OCI-LY7 (cell line): Measurements from ENCODE around the gene ACTN1. TPM values are rescaled to one million over a fixed set of nuclear protein-coding genes. Genes with fewer than 3 reads are reported as not detected.

Experiments
- BruUV-seq: library from RNA; stranded (reverse); fragments of 400-500 nt; replicated peaks from 2 replicates; lab custom pipeline; 2021; lab: Mats Ljungman, UMichigan
- CTCF ChIA-PET: fragments of 300-600 bp; sonication (Branson Sonifier 250); formaldehyde crosslinking; loops from one replicate; lab custom pipeline; 2022; ENCODE audit warnings: antibody characterized with exemption; ENCODE audit not compliant: unreplicated experiment; lab: Charles Lee
- POLR2A ChIA-PET: fragments of 300-600 bp; sonication (Branson Sonifier 250); formaldehyde crosslinking; loops from one replicate; lab custom pipeline; 2022; ENCODE audit warnings: antibody characterized with exemption; lab: Charles Lee
- DNase-seq: peaks from one replicate; pipeline ENCODE4 v3.0.0-alpha.2; 2015; ENCODE audit warnings: low spot score
- H2AFZ ChIP-seq: fragments of 200-600 bp; sonication (generic), shearing (Covaris generic); 2 replicates; pipeline ENCODE4 v1.6.1; 2014; ENCODE audit warnings: mild to moderate bottlenecking, antibody characterized with exemption, low read length, moderate library complexity
- H3K27ac ChIP-seq: fragments of 200-600 bp; sonication (generic); 2 replicates; pipeline ENCODE4 v1.5.1; 2014; ENCODE audit warnings: mixed run types, low read depth, mild to moderate bottlenecking, moderate library complexity, low read length, inconsistent platforms; ENCODE audit not compliant: poor library complexity, severe bottlenecking
- H3K36me3 ChIP-seq: fragments of 200-600 bp; sonication (generic); 2 replicates; pipeline ENCODE4 v1.6.1; 2014; ENCODE audit warnings: mild to moderate bottlenecking, antibody characterized with exemption, low read length, moderate library complexity, mixed read lengths; ENCODE audit not compliant: insufficient read depth
- H3K4me1 ChIP-seq: fragments of 200-600 bp; sonication (generic); 2 replicates; pipeline ENCODE4 v1.5.1; 2014; ENCODE audit warnings: mild to moderate bottlenecking, low read length; ENCODE audit not compliant: insufficient read depth, poor library complexity, severe bottlenecking
- H3K4me2 ChIP-seq: fragments of 200-600 bp; sonication (generic); 2 replicates; pipeline ENCODE4 v1.6.1; 2014; ENCODE audit warnings: mild to moderate bottlenecking, low read length
- H3K4me3 ChIP-seq: fragments of 200-600 bp; sonication (generic); 2 replicates; pipeline ENCODE4 v1.5.1; 2014; ENCODE audit warnings: mild to moderate bottlenecking, low read depth, low read length; ENCODE audit not compliant: poor library complexity, severe bottlenecking
- H3K79me2 ChIP-seq: fragments of 200-600 bp; sonication (generic); 2 replicates; pipeline ENCODE4 v1.6.1; 2016; ENCODE audit warnings: low read depth, mild to moderate bottlenecking, low read length, moderate library complexity, mixed read lengths; ENCODE audit not compliant: insufficient read depth
- H3K9me2 ChIP-seq: fragments of 200-600 bp; sonication (generic); 2 replicates; pipeline ENCODE4 v1.6.1; 2016; ENCODE audit warnings: mild to moderate bottlenecking, low read length, mixed read lengths; ENCODE audit not compliant: insufficient read depth
- H3K9me3 ChIP-seq: fragments of 200-600 bp; sonication (generic); 2 replicates; pipeline ENCODE4 v1.6.1; 2014; ENCODE audit warnings: mild to moderate bottlenecking, mixed run types, low read length, mixed read lengths
- H4K20me1 ChIP-seq: fragments of 200-600 bp; sonication (generic); 2 replicates; pipeline ENCODE4 v1.6.1; 2014; ENCODE audit warnings: mild to moderate bottlenecking, antibody characterized with exemption, low read length, moderate library complexity, mixed read lengths; ENCODE audit not compliant: insufficient read depth
- EZH2phosphoT487 ChIP-seq: fragments of 200-600 bp; sonication (generic); IDR thresholded peaks from 2 replicates; pipeline ENCODE4 v1.6.1; 2018; ENCODE audit warnings: low read depth, borderline replicate concordance, mild to moderate bottlenecking, mixed run types, antibody characterized with exemption, low read length, moderate library complexity, mixed read lengths
- intact Hi-C: fragments of 100-400 bp; cut with micrococcal nuclease; formaldehyde crosslinking; loops from one replicate; pipeline ENCODE4 v1.10.0; 2022; ENCODE audit not compliant: unreplicated experiment
- total RNA-seq, 2 experiments: library from RNA; depleted of rRNA in 1 of 2; stranded (reverse); fragments of >200 nt in 1 of 2; shearing (Covaris generic) in 1 of 2; gene quantifications; 2 replicates each; pipeline ENCODE4 v1.2.3, GENCODE V29; 2014 to 2022
- TF ChIP-seq, protein P1 (sequence below): fragments of 200-600 bp; sonication (generic); conservative IDR thresholded peaks from 2 replicates; pipeline ENCODE4 v1.5.1; 2014; ENCODE audit warnings: mild to moderate bottlenecking, antibody characterized with exemption, low read length, moderate library complexity, mixed read lengths

Gene ACTN1
- total RNA-seq, 2 experiments from 2014 or later: 0.51 to 1.8 TPM

GRCh38 chr14:68961781-68962584 is 17.1 kb downstream of the ACTN1 start:
- POLR2A ChIA-PET: no interaction called here
- no peak overlapping the region for H3K4me3 ChIP-seq
- TF ChIP-seq EZH2phosphoT487: no peak
- TF ChIP-seq, protein P1, sequence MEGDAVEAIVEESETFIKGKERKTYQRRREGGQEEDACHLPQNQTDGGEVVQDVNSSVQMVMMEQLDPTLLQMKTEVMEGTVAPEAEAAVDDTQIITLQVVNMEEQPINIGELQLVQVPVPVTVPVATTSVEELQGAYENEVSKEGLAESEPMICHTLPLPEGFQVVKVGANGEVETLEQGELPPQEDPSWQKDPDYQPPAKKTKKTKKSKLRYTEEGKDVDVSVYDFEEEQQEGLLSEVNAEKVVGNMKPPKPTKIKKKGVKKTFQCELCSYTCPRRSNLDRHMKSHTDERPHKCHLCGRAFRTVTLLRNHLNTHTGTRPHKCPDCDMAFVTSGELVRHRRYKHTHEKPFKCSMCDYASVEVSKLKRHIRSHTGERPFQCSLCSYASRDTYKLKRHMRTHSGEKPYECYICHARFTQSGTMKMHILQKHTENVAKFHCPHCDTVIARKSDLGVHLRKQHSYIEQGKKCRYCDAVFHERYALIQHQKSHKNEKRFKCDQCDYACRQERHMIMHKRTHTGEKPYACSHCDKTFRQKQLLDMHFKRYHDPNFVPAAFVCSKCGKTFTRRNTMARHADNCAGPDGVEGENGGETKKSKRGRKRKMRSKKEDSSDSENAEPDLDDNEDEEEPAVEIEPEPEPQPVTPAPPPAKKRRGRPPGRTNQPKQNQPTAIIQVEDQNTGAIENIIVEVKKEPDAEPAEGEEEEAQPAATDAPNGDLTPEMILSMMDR: no peak
- H3K27ac ChIP-seq: no peak overlapping the region
- intact Hi-C loops: no loop called here
- no peaks in the 10 kb centered on the region for H4K20me1 ChIP-seq
- no peaks in the 10 kb centered on the region for H3K9me2 ChIP-seq
- H3K79me2 ChIP-seq: no peaks in the 10 kb centered on the region
- H3K4me1 ChIP-seq: no peaks in the 10 kb centered on the region
- no peaks in the 10 kb centered on the region for H3K9me3 ChIP-seq
- no peak overlapping the region for H2AFZ ChIP-seq
- no TSS peak for BruUV-seq
- no peak overlapping the region for H3K4me2 ChIP-seq
- no peak for DNase-seq
- CTCF ChIA-PET: no interaction called here
- no peaks in the 10 kb centered on the region for H3K36me3 ChIP-seq

GRCh38 chr14:68961361-68961760 is 17.7 kb downstream of the ACTN1 start:
- ChIA-PET CTCF (no interaction called here), POLR2A (no interaction called here)
- Histone ChIP-seq H3K79me2 (no peaks in the 10 kb centered on the region), H3K27ac (no peak overlapping the region), H2AFZ (no peak overlapping the region), H3K9me3 (no peaks in the 10 kb centered on the region), H3K4me2 (no peak overlapping the region), H4K20me1 (no peaks in the 10 kb centered on the region), H3K4me1 (no peaks in the 10 kb centered on the region), H3K4me3 (no peak overlapping the region), H3K9me2 (no peaks in the 10 kb centered on the region), H3K36me3 (no peaks in the 10 kb centered on the region)
- TF ChIP-seq, protein P1: no peak
- TF ChIP-seq EZH2phosphoT487: no peak
- no TSS peak for BruUV-seq
- intact Hi-C loops: no loop called here
- no peak for DNase-seq

DNA sequence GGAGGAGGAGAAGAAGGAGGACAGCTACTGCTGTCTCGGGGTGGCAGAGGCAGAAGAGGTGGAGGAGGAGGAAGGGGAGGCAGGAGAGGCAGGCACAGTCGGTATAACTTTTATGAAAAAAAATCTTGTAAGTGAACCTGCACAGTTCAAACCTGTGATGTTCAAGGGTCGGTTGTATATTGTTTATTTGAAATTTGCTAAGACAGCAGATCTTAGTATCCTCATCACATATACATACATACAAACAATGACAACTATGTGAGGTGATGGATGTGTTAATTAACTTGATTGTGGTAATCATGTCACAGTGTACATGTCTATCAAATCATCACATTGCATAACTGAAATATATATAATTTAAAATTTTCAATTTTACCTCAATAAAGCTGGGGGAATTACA is 19.0 kb downstream of the ACTN1 start:
- Histone ChIP-seq H3K27ac (no peak overlapping the region), H3K4me1 (no peaks in the 10 kb centered on the region), H3K9me3 (no peaks in the 10 kb centered on the region), H3K4me2 (no peak overlapping the region), H3K9me2 (no peaks in the 10 kb centered on the region), H3K4me3 (no peak overlapping the region), H3K36me3 (no peaks in the 10 kb centered on the region), H3K79me2 (no peaks in the 10 kb centered on the region), H4K20me1 (no peaks in the 10 kb centered on the region), H2AFZ (no peak overlapping the region)
- intact Hi-C loops: no loop called here
- no peak for TF ChIP-seq EZH2phosphoT487
- TF ChIP-seq, protein P1: no peak
- POLR2A ChIA-PET: no interaction called here
- no peak for DNase-seq
- BruUV-seq: no TSS peak
- CTCF ChIA-PET: no interaction called here
